NOMO-1 treated with DMSO at 0.1 percent for 48 hours (cell line): ENCODE results near the gene CUX1.
"Not testable (repeated sequence)": the region's sequence is repeated elsewhere in the genome, so short reads cannot be mapped to it uniquely, and the experiment has no call there.

Experiments used
- DNase-seq: peaks from one replicate; lab custom pipeline; 2025; ENCODE audit not compliant: unreplicated experiment; lab: John Stamatoyannopoulos, UW

The CUX1 gene

DNA sequence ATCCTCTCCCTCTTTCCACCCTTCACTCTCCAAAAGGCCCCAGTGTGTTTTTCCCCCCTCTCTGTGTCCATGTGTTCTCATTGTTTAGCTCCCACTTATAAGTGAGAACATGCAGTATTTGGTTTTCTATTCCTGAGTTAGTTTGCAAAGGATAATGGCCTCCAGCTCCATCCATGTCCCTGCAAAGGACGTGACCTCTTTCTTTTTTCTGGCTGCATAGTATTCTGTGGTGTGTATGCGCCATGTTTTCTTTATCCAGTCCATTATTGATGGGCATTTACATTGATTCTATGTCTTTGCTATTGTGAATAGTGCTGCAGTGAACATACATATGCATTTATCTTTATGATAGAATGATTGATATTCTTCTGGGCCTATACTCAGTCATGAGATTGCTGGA lies 31.9 kb downstream of the CUX1 start:
- DNase-seq = not testable (repeated sequence)

DNA sequence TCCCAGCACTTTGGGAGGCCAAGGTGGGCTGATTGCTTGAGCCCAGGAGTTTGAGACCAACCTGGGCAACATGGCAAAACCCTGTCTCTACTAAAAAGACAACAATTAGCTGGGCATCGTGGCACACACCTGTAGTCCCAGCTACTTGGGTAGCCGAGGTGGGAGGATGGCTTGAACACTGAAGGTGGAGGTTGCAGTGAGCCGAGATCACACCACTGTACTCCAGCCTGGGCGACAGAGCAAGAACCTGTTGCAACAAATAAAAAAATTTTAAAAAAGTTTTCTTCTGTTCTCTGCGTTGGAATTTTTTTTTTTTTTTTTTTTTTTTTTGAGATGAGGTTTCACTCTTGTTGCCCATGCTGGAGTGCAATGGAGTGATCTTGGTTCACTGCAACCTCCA lies 34.9 kb downstream of the CUX1 start:
- DNase-seq = not testable (repeated sequence)

DNA sequence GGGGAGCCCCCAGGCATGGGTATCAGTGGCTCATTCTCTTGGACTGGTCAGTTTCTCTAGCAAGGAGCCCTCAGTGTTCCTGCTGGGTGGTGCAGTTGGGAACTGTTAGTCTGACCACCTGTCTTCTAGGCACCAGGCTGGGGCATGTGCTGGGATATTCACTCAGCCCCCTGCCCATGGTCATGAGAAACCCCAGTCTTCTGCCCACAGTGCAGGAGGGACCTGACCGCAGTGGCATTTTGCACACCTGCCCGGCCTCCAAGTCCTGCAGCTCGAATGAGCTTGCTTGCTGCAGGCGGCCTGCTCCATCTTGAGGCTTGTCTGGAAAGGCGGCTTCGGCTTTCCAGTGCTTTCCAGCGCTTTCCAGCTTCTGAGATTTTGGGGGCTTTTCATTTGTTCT lies 36.3 kb downstream of the CUX1 start:
- DNase-seq = no peak

DNA sequence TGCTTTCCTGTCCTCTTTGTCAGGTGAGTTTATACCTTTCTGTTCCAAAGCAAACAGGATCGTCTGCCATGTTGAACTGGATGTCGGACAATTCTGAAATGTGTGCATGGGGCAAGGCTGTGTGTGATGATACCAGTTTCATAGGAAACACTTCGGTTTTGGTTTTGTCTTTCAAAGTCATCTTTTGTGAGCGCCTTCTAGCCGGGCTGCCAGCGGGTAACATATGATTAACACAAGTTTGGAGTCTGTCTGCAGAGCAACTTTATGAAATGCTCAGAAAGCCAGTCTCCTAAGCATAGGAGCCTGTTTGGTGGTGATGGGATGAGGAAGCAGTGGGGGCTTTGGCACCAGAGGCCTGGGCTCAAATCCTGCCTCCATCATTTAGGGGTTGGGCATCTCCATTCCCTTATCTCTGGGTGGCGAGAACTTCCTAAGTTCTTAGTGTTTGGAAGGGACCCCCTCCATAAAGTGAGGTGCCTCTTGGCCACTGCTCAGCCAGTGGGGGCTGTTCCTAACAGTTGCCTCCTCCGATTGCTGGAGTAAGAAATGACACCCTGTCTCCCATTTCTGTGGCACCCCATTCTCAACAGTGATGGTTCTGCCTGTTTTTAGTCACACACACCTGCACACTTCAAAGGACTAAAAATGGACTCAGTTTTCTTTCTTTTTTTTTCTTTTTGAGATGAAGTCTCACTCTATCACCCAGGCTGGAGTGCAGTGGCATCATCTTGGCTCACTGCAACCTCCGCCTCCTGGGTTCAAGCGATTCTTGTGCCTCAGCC lies 36.8 kb downstream of the CUX1 start:
- DNase-seq = no peak

DNA sequence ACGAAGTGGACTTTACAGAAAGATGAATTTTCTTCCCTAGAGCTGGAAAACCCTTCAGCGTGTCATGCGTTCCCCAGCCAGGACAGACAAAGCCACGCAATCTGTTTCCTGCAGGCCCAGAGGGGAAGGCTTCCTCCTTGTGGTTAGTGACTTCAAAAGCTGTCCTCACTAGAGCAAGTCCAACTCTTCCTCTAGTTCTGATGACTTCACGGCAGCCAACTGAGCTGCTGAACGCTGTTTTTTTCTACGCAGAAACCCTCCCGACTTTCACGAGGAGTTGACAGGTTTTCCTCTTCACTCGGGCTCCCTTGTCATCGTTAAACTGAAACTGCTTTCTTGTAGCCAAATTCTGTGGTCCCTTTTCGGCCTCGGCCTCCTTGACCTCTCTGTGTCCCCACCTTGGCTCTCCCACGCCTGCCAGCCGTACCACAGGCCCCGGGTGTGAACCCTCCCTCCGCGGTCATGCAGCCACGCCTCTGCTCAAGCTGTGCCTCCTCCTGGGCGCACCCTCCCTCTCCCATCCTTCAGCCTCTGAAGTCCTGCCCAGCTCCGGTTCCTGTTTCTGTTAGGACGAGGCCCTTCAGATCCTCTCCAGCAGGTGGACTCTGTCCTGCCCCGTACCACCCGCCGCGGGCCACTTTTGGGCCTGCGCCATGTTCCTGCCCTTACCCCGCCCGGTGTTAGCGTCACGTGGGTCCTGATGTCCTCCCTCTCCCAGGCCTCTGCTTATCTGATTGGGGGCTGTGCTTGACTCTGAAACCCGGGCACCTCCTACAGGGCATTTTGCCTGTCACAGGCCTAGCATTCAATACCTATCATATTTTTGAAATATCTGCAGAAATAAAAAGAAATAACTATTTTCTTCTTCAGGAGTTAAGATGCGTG lies 39.3 kb downstream of the CUX1 start:
- peak; percentile 99 for DNase-seq

DNA sequence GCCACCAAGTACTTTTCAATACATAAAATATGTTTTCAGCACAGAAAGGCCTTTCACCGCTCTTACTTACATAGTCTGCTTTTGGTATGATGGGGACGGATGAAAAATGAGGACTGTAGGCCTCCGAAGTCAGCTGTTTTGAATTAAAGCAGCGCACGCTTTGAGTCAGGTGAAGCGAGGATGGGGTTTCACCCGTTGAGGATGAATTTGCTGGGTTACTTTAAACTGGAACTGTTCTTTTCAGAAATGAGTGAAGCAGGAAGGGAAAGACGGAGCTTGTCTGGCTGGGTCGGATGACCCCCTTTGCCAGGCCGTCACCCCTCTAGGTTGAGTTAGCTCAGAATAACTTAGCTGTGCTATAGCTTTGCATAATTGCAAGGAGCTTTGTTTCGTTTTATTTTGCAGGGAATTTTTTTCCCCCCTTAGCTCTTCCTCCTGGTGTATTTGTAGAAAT lies 40.0 kb downstream of the CUX1 start:
- no peak for DNase-seq

DNA sequence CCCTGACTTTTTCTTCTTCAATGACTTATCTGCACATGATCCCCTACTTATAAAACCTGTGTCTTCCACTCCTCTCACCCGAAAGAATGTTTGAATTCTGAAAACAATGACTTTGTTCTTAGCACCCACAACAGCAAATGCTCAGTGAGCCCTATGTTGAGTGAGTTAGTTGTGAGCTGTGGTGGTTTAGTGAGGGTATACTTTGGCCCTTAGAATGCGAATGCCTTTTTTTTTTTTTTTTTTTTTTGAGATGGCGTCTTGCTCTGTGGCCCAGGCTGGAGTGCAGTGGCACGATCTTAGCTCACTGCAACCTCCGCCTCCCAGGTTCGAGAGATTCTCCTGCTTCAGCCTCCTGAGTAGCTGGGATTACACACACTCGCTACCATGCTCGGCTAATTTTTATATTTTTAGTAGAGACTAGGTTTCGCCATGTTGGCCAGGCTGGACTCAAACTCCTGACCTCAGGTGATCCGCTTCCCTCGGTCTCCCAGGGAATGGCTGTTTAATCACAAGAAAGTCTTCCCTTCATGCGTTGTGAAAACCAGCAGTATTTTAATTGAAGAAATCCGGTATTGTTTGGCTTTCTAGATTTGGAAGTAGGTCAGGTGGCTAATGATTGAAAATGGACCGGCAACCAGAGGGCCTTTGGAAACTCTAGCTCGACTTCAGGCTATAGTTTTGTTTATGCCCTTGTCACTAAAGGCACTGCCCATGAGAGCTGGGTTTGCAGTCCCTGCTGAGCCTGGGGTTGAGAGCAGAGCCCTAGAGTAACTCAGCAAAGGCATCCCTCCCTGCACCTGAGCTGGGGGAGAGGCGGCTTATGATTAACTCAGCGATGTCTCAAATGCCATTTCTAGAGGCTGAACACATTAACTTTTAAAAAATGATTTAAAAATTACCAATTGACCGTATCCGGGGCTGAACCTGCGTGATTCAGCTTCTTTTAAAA lies 41.3 kb downstream of the CUX1 start:
- DNase-seq = no peak

DNA sequence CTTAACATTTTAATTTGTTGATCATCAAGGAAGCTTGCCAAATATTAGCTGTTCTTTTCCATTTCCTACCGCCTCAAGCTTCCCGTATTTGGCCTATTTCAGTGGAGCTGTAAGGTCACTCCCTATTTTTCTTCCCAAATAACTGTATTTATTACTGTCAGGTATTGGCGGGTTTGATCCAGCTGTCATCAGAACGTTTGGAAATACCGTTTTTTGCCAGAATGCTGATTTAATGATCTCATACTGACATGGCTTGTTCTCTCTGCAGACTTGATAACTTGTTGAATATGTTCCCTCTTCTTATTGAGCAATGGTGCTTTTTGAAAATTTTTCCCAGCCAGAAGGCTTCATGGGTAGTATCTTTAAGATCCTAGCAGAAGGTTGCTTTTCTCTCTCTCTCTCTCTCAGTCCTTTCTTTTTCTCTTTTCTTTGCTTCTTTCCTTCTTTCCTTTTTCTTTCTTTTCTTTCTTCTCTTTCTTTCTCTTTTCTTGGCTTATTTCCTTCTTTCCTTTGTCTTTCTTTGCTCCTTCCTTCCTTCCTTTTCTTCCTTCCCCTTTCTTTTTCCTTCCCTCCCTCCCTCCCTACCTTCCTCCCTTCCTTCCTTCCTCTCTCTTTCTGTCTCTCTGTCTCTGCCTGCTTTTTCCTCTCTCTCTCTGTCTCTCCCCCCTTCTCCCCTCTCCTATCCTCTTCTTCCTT lies 42.1 kb downstream of the CUX1 start:
- peak; percentile 27 for DNase-seq

DNA sequence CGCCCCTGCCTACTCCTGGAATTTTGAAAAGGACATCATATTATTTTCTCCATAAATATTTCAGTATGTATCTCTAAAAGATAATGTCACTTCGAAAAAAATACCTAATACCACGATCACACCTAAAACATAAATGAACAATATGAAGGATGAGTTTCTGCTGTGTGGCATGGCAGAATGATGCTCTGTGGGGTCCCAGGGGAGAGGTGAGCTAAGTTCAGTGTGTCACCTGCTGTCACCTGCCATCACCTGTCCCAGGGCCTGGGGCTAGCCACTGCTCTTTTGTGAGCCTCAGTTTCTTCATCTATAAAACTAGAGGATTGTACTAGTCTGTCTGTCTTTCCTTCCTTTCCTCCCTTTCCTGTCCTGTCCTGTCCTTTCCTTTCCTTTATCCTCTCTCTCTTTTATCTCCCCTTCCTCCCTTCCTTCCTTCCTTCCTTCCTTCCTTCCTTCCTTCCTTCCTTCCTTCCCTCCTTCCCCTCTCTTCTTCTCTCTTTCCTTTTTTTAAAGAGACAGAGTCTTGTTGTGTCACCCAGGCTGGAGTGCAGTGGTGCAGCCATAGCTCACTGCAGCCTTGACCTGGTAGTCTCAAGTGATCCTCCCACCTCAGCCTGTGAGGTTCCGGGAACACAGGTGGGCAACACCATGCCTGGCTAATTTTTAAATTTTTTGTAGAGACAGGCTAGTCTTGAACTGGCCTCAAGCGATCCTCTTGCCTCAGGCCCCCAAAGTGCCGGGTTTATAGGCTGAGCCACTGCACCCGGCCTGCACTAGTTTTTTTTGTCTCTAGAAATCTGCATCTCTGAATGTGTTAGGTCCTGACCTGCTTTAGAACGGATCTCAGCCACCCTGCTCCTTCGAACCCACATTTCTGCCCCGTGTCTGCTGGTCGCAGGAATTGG lies 43.1 kb downstream of the CUX1 start:
- DNase-seq = no peak

DNA sequence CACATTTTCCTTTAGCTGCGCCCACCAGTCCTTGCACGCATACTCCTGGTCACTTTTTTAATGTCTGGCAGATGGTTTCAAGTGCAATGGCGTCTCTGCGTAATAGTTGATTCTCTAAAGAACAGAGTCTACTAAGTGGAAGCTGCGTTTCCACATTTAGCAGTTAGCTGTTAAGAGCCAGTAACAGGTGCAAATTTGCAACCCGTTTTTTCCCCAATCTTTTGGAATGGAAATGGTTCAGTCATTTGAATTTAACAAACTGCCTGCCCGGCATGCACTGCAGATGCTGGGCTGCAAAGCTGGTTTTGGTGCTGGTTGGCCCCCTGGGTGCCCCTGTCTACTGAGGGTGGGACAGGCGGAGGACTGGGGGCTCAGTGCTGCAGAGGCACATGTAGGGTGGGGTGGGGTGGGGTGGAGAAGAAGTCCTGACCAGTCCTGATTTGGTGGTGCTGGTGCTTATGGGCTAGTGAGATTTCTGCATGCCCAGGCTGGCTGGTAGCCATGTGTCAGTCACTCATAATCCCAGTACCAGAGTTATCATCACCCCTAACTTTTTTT lies 43.9 kb downstream of the CUX1 start:
- DNase-seq = no peak

DNA sequence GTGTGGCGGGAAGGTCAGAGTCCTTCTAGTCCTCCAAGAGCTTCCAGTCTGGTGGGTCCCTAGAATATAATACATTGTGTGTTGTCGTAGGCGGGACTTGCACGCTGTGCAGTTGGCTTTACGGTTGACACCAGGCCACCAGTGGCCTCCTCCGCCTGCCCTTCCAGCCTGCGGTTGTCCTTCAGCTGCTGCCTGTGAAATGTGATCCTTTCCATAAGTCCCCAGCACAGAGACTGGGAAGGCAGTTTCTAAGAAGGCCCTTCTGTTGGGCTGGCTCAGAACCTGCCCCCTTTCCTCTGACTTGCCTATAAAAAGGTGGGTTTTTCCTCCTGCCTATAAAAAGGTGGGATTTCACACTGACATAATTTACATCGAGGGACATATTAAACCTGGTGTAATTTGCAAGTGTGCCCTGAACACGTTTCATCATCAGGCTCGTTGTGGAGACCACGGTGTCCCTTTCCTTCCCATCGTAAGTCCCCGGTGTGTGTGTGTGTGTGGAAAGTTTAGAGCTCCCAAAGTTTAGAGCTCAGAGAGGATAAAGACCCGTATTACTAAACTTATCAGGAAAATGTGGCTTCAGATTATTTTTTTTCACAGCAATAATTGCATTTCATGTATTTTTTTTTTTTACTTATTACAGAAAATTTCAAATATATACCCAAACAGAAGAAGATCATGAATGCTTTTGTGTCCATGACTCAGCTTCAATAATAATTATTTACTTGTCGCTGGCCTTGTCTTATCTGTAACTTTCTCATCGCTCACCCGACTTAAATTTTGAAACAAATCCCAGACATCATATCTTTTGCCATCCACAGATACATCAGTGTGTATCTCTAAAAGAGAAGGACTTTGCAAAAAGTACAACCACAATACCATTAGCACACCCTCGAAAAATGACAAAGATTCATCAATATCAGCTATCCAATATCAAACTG lies 45.1 kb downstream of the CUX1 start:
- DNase-seq = no peak

DNA sequence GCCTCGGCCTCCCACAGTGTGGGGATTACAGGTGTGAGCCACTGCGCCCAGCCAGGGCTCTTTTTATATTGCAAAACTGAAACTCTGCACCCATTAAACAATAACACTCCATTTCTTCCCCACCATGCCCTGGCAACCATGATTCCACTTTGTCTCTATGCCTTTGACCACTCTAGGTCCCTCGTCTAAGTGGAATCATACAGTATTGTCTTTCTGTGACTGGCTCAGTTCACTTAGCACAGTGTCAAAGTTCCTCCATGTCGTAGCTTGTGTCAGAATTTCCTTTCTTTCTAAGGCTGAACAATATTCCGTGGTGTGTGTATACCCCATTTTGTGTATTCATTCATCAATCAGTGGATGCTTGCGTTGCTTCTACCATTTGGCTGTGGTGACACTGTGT lies 46.2 kb downstream of the CUX1 start:
- DNase-seq = no peak

DNA sequence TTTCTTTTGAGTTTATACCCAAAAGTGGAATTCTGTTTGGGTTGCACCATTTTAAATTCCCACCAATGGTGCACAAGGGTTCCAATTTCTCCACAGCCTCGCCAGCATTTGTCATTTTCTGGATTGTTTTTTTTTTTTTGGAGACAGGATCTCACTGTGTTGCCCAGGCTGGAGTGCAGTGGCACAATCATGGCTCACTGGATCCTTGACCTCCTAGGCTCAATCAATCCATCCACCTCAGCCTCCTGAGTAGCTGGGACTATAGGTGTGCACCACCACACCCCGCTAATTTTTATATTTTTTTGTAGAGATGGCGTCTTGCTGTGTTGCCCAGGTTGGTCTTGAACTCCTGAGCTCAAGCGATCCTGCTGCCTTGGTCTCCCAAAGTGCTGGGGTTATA lies 46.6 kb downstream of the CUX1 start:
- no peak for DNase-seq

DNA sequence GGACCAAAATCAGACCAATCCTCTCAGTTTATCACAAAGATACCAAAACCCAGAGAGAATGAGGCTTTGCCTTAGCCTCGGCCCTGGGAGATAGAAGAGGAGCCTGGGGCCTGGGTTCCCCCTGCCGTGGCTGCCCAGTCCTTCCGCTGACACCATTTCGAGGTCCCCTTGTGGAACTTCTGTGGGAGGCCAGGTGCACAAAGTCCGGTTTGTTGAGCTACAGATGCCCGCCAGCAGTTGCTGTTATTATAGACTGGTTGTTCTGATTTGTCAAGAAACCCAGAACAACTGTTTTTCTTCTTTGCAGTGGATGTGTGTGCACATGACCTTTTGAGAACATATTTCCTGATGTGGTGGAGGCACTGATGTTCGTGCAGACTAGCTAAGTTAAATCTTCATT lies 47.6 kb downstream of the CUX1 start:
- no peak for DNase-seq

DNA sequence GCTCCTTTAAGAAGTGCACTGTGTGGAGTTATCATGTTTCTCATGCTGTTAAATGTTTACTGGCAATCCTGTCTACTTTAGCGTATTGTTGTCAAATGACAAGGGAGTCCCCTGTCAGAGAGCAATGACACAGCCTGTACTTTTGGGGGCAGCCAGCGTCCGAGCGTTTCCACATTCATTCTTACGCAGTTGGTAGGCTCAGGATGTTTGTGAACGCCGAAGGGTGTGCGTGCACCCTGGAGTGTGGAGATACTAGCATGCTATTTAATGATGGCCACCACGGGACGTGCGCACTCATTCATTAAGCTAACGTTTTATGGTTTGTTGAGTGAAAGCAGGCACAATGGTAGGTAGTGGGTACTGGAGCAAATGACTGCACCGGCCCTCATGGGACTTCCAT lies 48.0 kb downstream of the CUX1 start:
- DNase-seq = no peak

DNA sequence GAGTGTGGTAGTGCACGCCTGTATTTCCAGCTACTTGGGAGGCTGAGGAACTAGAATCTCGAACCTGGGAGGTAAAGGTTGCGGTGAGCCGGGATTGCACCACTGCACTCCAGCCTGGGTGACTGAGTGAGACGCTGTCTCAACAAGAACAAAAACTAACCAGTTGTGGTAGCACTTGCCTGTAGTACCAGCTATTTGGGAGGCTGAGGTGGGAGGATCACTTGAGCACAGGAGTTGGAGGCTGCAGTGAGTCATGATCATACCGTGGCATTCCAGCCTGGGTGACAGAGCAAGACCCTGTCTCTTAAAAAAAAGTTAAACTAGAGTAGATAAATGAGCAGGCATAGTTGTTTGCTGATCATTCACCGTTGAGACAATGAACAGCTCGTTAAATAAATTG lies 48.9 kb downstream of the CUX1 start:
- DNase-seq = no peak

DNA sequence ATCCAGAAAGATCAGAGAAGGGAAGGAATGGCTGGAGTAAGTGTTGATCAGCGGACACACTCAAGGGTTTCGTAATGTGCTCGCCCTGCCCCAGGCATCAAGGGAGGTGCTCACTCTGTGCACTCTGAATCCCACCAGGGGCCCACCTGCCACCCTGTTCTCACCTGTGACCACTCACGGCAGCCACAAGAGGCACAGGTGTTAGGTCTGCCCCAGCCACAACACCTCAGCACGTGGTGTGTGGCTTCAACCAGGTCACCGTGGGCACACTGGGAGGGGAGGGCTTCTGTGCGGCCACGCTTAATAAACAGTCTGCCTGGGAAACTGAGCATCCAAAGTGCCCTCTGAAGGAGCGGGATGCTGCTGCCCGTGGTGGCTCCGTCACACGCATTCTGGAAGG lies 49.8 kb downstream of the CUX1 start:
- DNase-seq = no peak

DNA sequence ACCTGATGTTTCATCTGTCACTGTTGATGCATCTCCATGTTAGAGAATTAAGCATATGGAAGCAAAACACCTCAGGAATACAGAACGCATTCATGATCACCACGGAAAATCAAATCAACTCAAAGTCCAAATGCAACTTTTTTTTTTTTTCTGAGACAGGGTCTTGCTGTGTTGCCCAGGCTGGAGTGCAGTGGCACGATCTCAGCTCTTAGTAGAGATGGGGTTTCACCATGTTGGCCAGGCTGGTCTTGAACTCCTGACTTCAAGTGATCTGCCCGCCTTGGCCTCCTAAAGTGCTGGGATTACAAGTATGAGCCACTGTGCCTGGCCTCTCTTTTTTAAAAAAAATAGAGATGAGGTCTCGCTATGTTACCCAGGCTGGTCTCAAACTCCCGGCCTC lies 50.3 kb downstream of the CUX1 start:
- DNase-seq = not testable (repeated sequence)
